Heart left ventricle (tissue), 13 donors: Measurements from ENCODE around the gene KCNQ1.

ENCODE experiments used
- CTCF ChIP-seq, 12 donors: fragments of 200-600 bp; sonication (generic) in 4 of 12; IDR thresholded peaks; one replicate each; pipeline versions ENCODE4 v1.5.0 to v1.8.0; 2018 to 2022; ENCODE audit warnings: antibody characterized with exemption in 12 of 12, mild to moderate bottlenecking in 5 of 12
- POLR2A ChIP-seq, 2 donors: fragments of 450-650 bp; IDR thresholded peaks; one replicate each; pipeline ENCODE4 v1.6.1; 2017; ENCODE audit warnings: antibody characterized with exemption in 2 of 2, mild to moderate bottlenecking in 2 of 2, moderate library complexity in 2 of 2
- donor health status: ischemic (EF 13 %, LVEDD 7.1; RV severe dilation, severe dysfunction).
- donor health status: DM: no; HTN: yes; CAD: no.
- donor health status: DM: no; HTN: no; CAD: no.
- donor health status: ischemic (EF 25% LVEDD 6.9; RV normal size, moderate dysfunction).
- donor health status: ischemic (EF 25% LVEDD 5.7; RV mildly dilated, moderate dysfunction).
- donor health status: ischemic (EF 35%, LVEDD 5.7; RV mildly dilated, moderate dysfunction).
- donor health status: nonischemic (EF 11% LVEDD 7.7; RV severe dilation, severe dysfunction).
- donor health status: DM: yes; HTN: yes; CAD: no.
- donor health status: PGD.
- donor health status: ischemic (EF 29% LVEDD 5.4; RV normal size, mild dysfunction).
- donor health status: nonischemic (EF 23%, LVEDD 6.1; RV moderate dilation, normal function).

GRCh38 chr11:2718817-2719438, 274.1 kb downstream of the KCNQ1 start:
- TF ChIP-seq CTCF (IDR thresholded peaks at IDR 0.05) (no peak), POLR2A (IDR thresholded peaks at IDR 0.05) (no peak)
